DOHH2 (cell line): ENCODE data around the gene TMA7.
A peak's percentile ranks its signal among the peaks of the same experiment; 100 is the strongest.

ENCODE experiments used
- H3F3A ChIP-seq: fragments of 200-600 bp; sonication (generic), shearing (Covaris generic); 2 replicates; pipeline ENCODE4 v1.6.0; 2016; ENCODE audit warnings: antibody characterized with exemption, mild to moderate bottlenecking; ENCODE audit not compliant: control insufficient read depth, insufficient read depth
- H3K27ac ChIP-seq: fragments of 200-600 bp; sonication (generic); 2 replicates; pipeline ENCODE4 v1.5.1; 2014; ENCODE audit warnings: low read depth, mild to moderate bottlenecking, low read length, moderate library complexity
- H3K27me3 ChIP-seq: fragments of 200-600 bp; sonication (generic); 2 replicates; pipeline ENCODE4 v1.6.1; 2014; ENCODE audit warnings: mild to moderate bottlenecking, low read length, mixed read lengths; ENCODE audit not compliant: control insufficient read depth
- H3K36me3 ChIP-seq: fragments of 200-600 bp; sonication (generic); 2 replicates; pipeline ENCODE4 v1.6.1; 2014; ENCODE audit warnings: mild to moderate bottlenecking, low read length, moderate library complexity, mixed read lengths; ENCODE audit not compliant: control insufficient read depth
- H3K4me1 ChIP-seq: fragments of 200-600 bp; sonication (generic); 2 replicates; pipeline ENCODE4 v1.6.1; 2014; ENCODE audit warnings: mild to moderate bottlenecking, low read length, mixed read lengths; ENCODE audit not compliant: control insufficient read depth
- H3K4me2 ChIP-seq: fragments of 200-600 bp; sonication (generic); 2 replicates; pipeline ENCODE4 v1.6.0; 2014; ENCODE audit warnings: mild to moderate bottlenecking, low read length, moderate library complexity
- H3K4me3 ChIP-seq: fragments of 200-600 bp; sonication (generic); 2 replicates; pipeline ENCODE4 v1.5.1; 2014; ENCODE audit warnings: mild to moderate bottlenecking, low read length, mixed read lengths
- H3K79me2 ChIP-seq: fragments of 200-600 bp; sonication (generic); 2 replicates; pipeline ENCODE4 v1.6.1; 2014; ENCODE audit warnings: mild to moderate bottlenecking, low read length, mixed read lengths; ENCODE audit not compliant: control insufficient read depth
- H3K9me2 ChIP-seq: fragments of 200-600 bp; sonication (generic); replicated peaks from 2 replicates; pipeline ENCODE4 v1.6.1; 2014; ENCODE audit warnings: mild to moderate bottlenecking, low read length, mixed read lengths; ENCODE audit not compliant: control insufficient read depth
- H3K9me3 ChIP-seq: fragments of 200-600 bp; sonication (generic); 2 replicates; pipeline ENCODE4 v1.6.1; 2014; ENCODE audit warnings: antibody characterized with exemption, low read length, mixed read lengths; ENCODE audit not compliant: control insufficient read depth, insufficient read depth
- H4K20me1 ChIP-seq: fragments of 200-600 bp; sonication (generic); 2 replicates; pipeline ENCODE4 v1.6.0; 2014; ENCODE audit warnings: low read depth, mild to moderate bottlenecking, antibody characterized with exemption, low read length, moderate library complexity; ENCODE audit not compliant: control insufficient read depth, insufficient read depth
- EZH2phosphoT487 ChIP-seq: fragments of 200-600 bp; sonication (generic); IDR thresholded peaks from 2 replicates; pipeline ENCODE4 v1.6.1; 2017; ENCODE audit warnings: borderline replicate concordance, mild to moderate bottlenecking, antibody characterized with exemption, low read length, moderate library complexity, mixed read lengths
- TF ChIP-seq, protein P1 (sequence below): fragments of 200-600 bp; sonication (generic); IDR thresholded peaks from one replicate; pipeline ENCODE4 v1.5.1; 2014; ENCODE audit warnings: antibody characterized with exemption, mild to moderate bottlenecking, low read depth, low read length; ENCODE audit not compliant: poor library complexity, severe bottlenecking

Gene TMA7

DNA sequence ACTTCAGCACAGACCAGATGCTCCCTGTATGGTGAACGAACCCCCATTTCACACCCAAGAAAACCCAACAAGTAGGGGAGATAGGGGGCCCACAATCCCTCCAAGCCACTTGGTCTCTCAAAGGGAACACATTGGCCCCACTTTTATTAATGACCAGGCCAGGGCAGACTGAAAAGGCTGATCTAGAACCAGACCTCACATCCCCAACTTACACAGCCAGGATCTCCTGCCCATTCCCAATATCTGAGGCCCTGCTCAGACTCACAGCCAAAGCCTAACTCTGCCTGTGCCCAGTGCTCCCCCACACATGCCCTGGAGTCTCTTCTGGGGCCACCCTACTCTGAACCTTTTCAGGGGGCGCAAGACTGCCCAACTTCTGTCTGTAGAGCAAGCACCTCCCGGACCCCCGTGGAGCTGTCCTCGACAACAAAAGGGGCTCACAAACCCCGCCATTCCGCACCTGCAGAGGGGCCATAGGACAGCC is 11.9 kb upstream of the TMA7 start:
- peaks cover 9% of the 10 kb centered on the region for H3K4me1 ChIP-seq
- H3K9me2 ChIP-seq = no peaks in the 10 kb centered on the region
- H4K20me1 ChIP-seq = no peaks in the 10 kb centered on the region
- H3K27me3 ChIP-seq = peaks cover 16% of the 10 kb centered on the region
- no peak for TF ChIP-seq EZH2phosphoT487
- TF ChIP-seq, protein P1, sequence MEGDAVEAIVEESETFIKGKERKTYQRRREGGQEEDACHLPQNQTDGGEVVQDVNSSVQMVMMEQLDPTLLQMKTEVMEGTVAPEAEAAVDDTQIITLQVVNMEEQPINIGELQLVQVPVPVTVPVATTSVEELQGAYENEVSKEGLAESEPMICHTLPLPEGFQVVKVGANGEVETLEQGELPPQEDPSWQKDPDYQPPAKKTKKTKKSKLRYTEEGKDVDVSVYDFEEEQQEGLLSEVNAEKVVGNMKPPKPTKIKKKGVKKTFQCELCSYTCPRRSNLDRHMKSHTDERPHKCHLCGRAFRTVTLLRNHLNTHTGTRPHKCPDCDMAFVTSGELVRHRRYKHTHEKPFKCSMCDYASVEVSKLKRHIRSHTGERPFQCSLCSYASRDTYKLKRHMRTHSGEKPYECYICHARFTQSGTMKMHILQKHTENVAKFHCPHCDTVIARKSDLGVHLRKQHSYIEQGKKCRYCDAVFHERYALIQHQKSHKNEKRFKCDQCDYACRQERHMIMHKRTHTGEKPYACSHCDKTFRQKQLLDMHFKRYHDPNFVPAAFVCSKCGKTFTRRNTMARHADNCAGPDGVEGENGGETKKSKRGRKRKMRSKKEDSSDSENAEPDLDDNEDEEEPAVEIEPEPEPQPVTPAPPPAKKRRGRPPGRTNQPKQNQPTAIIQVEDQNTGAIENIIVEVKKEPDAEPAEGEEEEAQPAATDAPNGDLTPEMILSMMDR = no peak
- no peaks in the 10 kb centered on the region for H3K79me2 ChIP-seq
- H3K4me3 ChIP-seq = no peak overlapping the region
- no peaks in the 10 kb centered on the region for H3F3A ChIP-seq
- H3K27ac ChIP-seq = no peak overlapping the region
- H3K9me3 ChIP-seq = no peaks in the 10 kb centered on the region
- H3K36me3 ChIP-seq = peaks cover 20% of the 10 kb centered on the region
- no peak overlapping the region for H3K4me2 ChIP-seq

DNA sequence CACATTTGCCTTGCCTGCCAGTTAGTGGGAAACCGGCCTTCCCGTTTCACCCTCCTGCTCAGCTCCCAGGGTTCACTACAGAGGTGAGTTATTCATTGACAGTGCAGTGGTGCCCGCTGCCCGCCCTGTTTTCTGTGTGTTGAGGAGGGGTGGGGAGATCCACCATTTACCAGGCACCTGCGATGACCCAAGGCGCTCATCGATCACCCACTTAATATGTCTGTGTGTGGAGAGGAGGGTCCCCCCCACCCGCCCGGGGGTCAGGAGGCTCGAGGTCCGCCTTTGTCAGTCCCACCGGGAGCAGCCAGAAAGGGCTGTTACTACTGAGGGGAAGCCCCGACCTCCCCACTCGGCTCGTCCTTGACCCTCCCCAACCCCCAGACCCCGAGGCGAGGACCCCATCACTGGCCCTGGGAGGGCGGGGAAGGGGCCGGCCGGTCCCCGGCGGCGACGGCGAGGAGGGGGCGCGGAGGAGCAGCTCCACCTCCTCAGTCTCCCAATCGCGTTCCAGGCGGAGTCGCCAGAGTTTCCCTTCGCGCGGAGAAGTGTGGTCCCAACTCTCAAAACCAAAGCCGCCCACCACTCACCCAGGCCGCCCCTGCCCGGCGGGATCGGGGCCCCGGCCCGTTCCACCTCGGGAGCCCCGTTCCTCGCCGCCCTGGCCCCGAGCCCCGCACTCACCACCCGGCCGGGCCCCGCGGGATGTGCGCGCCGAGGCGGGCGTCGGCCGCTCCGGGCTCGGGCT is 11.3 kb upstream of the TMA7 start:
- no peaks in the 10 kb centered on the region for H3K79me2 ChIP-seq

GRCh38 chr3:48429317-48429959 is 10.6 kb upstream of the TMA7 start:
- Histone ChIP-seq H3K79me2 (no peaks in the 10 kb centered on the region), H3K9me3 (no peaks in the 10 kb centered on the region), H4K20me1 (no peaks in the 10 kb centered on the region), H3K4me1 (peaks cover 9% of the 10 kb centered on the region), H3K36me3 (peaks cover 33% of the 10 kb centered on the region), H3K27ac (no peak overlapping the region), H3K27me3 (peaks cover 16% of the 10 kb centered on the region), H3K4me3 (peak overlapping the region; percentile 77), H3K9me2 (no peaks in the 10 kb centered on the region), H3F3A (no peaks in the 10 kb centered on the region), H3K4me2 (peak overlapping the region; percentile 92)
- TF ChIP-seq EZH2phosphoT487 = no peak
- TF ChIP-seq, protein P1 = no peak

More for the DNA sequence above, 11.3 kb upstream of the TMA7 start:
- Histone ChIP-seq H3K27me3 (peaks cover 16% of the 10 kb centered on the region), H3F3A (no peaks in the 10 kb centered on the region), H3K9me2 (no peaks in the 10 kb centered on the region), H3K4me2 (peak overlapping the region; percentile 92), H3K4me1 (peaks cover 9% of the 10 kb centered on the region), H3K4me3 (peak overlapping the region; percentile 77), H3K27ac (no peak overlapping the region), H3K9me3 (no peaks in the 10 kb centered on the region), H4K20me1 (no peaks in the 10 kb centered on the region), H3K36me3 (peaks cover 27% of the 10 kb centered on the region)
- peak; percentile 96; the same call in 1 of the 2 replicates for TF ChIP-seq EZH2phosphoT487
- TF ChIP-seq, protein P1 = no peak
